MV-4-11 (cell line): ENCODE data around the gene DPP10.

Experiments used
- DNase-seq: peaks from one replicate; lab custom pipeline; 2025; lab: John Stamatoyannopoulos, UW

Gene DPP10

GRCh38 chr2:114810092-114810491 lies 367.7 kb downstream of the DPP10 start:
- DNase-seq = no peak

- no peak for DNase-seq
Measured at GRCh38 chr2:114812261-114812660, 369.8 kb downstream of the DPP10 start.

- DNase-seq = no peak
Measured at GRCh38 chr2:114814355-114814754, 371.9 kb downstream of the DPP10 start.

- no peak for DNase-seq
Measured at GRCh38 chr2:114821055-114821454, 378.6 kb downstream of the DPP10 start.

GRCh38 chr2:114843963-114844362 lies 401.5 kb downstream of the DPP10 start:
- no peak for DNase-seq

- no peak for DNase-seq
Measured at GRCh38 chr2:114857196-114857595, 414.8 kb downstream of the DPP10 start.

GRCh38 chr2:114859726-114860510 lies 417.5 kb downstream of the DPP10 start:
- DNase-seq = no peak

GRCh38 chr2:114862243-114862642 lies 419.8 kb downstream of the DPP10 start:
- no peak for DNase-seq

GRCh38 chr2:114864901-114865300 lies 422.5 kb downstream of the DPP10 start:
- DNase-seq = no peak

- DNase-seq = no peak
Measured at GRCh38 chr2:114880046-114880445, 437.6 kb downstream of the DPP10 start.

- no peak for DNase-seq
Measured at GRCh38 chr2:114919985-114920384, 477.5 kb downstream of the DPP10 start.

GRCh38 chr2:114922076-114922475 lies 479.6 kb downstream of the DPP10 start:
- no peak for DNase-seq

GRCh38 chr2:114925296-114926255 lies 483.1 kb downstream of the DPP10 start:
- no peak for DNase-seq

- no peak for DNase-seq
Measured at GRCh38 chr2:114926303-114926702, 483.9 kb downstream of the DPP10 start.

- DNase-seq = no peak
Measured at GRCh38 chr2:114929225-114929624, 486.8 kb downstream of the DPP10 start.

GRCh38 chr2:114933671-114934241 lies 491.3 kb downstream of the DPP10 start:
- no peak for DNase-seq

GRCh38 chr2:114935031-114935430 lies 492.6 kb downstream of the DPP10 start:
- no peak for DNase-seq

GRCh38 chr2:114937366-114937930 lies 495.0 kb downstream of the DPP10 start:
- DNase-seq = no peak

GRCh38 chr2:114940785-114941458 lies 498.5 kb downstream of the DPP10 start:
- no peak for DNase-seq

GRCh38 chr2:114949228-114949804 lies 506.9 kb downstream of the DPP10 start:
- DNase-seq = no peak

GRCh38 chr2:114960389-114960788 lies 517.9 kb downstream of the DPP10 start:
- no peak for DNase-seq
